Neural cell (in vitro differentiated cells): ENCODE results near the gene ZNF678.

Experiments
- CTCF ChIP-seq: fragments of 450-650 bp; IDR thresholded peaks from 2 replicates; pipeline ENCODE4 v1.5.1; 2014; ENCODE audit warnings: antibody characterized with exemption, mild to moderate bottlenecking, moderate library complexity; ENCODE audit not compliant: poor library complexity, severe bottlenecking
- EP300 ChIP-seq: fragments of 450-650 bp; conservative IDR thresholded peaks from 2 replicates; pipeline ENCODE4 v1.6.1; 2014; ENCODE audit warnings: antibody characterized with exemption, mild to moderate bottlenecking, moderate library complexity; ENCODE audit not compliant: poor library complexity, severe bottlenecking
- EZH2 ChIP-seq: fragments of 200-600, 300-800 bp; shearing (Covaris generic), sonication (generic); IDR thresholded peaks from 2 replicates; pipeline ENCODE4 v1.6.1; 2014; ENCODE audit warnings: antibody characterized with exemption, low read length, borderline replicate concordance, mild to moderate bottlenecking; ENCODE audit not compliant: insufficient read depth, poor library complexity, severe bottlenecking
- POLR2AphosphoS5 ChIP-seq: IDR thresholded peaks from 2 replicates; pipeline ENCODE4 v1.6.1; 2012
- RAD21 ChIP-seq: fragments of 450-650 bp; conservative IDR thresholded peaks from 2 replicates; pipeline ENCODE4 v1.6.1; 2014; ENCODE audit warnings: antibody characterized with exemption, mild to moderate bottlenecking, moderate library complexity
- SMC3 ChIP-seq: fragments of 450-650 bp; conservative IDR thresholded peaks from 2 replicates; pipeline ENCODE4 v1.6.1; 2014; ENCODE audit warnings: antibody characterized with exemption, mild to moderate bottlenecking, moderate library complexity; ENCODE audit not compliant: poor library complexity
- TAF1 ChIP-seq: IDR thresholded peaks from 2 replicates; pipeline ENCODE4 v1.6.1; 2012; ENCODE audit warnings: low read depth
- TF ChIP-seq, protein P1 (sequence below): IDR thresholded peaks from 2 replicates; pipeline ENCODE4 v1.6.1; 2012; ENCODE audit warnings: borderline replicate concordance

GRCh38 chr1:227549892-227550291 lies 13.5 kb upstream of the ZNF678 start:
- TF ChIP-seq EZH2 = no peak
- TF ChIP-seq CTCF = no peak
- TF ChIP-seq, protein P1, sequence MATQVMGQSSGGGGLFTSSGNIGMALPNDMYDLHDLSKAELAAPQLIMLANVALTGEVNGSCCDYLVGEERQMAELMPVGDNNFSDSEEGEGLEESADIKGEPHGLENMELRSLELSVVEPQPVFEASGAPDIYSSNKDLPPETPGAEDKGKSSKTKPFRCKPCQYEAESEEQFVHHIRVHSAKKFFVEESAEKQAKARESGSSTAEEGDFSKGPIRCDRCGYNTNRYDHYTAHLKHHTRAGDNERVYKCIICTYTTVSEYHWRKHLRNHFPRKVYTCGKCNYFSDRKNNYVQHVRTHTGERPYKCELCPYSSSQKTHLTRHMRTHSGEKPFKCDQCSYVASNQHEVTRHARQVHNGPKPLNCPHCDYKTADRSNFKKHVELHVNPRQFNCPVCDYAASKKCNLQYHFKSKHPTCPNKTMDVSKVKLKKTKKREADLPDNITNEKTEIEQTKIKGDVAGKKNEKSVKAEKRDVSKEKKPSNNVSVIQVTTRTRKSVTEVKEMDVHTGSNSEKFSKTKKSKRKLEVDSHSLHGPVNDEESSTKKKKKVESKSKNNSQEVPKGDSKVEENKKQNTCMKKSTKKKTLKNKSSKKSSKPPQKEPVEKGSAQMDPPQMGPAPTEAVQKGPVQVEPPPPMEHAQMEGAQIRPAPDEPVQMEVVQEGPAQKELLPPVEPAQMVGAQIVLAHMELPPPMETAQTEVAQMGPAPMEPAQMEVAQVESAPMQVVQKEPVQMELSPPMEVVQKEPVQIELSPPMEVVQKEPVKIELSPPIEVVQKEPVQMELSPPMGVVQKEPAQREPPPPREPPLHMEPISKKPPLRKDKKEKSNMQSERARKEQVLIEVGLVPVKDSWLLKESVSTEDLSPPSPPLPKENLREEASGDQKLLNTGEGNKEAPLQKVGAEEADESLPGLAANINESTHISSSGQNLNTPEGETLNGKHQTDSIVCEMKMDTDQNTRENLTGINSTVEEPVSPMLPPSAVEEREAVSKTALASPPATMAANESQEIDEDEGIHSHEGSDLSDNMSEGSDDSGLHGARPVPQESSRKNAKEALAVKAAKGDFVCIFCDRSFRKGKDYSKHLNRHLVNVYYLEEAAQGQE = no peak
- TF ChIP-seq POLR2AphosphoS5 = no peak
- TF ChIP-seq EP300 = no peak
- no peak for TF ChIP-seq TAF1
- TF ChIP-seq SMC3 = no peak
- no peak for TF ChIP-seq RAD21
